NCI-H187 (cell line): ENCODE measurements around the gene TOR1AIP1.
"Not testable (repeated sequence)": the region's sequence is repeated elsewhere in the genome, so short reads cannot be mapped to it uniquely, and the experiment has no call there.

ENCODE experiments used
- DNase-seq, 2 experiments: peaks; one replicate each; lab custom pipeline; 2025; lab: John Stamatoyannopoulos, UW

The TOR1AIP1 gene

GRCh38 chr1:179882253-179883039, at the start of gene TOR1AIP1:
Gene TOR1AIP1, plus strand, starts transcription at chr1:179882285. Its CDS starts 218 bp downstream, at chr1:179882503.
- DNase-seq = peak; percentile 100

DNA sequence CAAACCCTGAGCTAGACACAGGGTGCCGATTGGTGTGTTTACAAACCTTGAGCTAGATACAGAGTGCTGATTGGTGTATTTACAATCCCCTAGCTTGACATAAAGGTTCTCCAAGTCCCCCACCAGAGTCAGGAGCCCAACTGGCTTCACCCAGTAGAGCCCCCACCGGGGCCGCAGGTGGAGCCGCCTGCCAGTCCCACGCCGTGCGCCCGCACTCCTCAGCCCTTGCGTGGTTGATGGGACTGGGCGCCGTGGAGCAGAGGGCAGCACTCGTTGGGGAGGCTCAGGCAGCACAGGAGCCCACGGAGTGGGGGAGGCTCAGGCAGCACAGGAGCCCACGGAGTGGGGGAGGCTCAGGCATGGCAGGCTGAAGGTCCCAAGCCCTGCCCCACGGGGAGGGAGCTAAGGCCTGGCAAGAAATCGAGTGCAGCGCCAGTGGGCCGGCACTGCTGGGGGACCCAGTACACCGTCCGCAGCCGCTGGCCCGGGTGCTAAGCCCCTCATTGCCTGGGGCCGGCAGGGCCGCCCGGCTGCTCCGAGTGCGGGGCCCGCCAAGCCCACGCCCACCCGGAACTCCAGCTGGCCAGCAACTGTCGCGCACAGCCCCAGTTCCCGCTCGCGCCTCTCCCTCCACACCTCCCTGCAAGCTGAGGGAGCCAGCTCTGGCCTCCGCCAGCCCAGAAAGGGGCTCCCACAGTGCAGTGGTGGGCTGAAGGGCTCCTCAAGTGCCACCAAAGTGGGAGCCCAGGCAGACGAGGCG, 45.2 kb upstream of the TOR1AIP1 start:
- not testable (repeated sequence) for DNase-seq

GRCh38 chr1:179840107-179840506, 42.0 kb upstream of the TOR1AIP1 start:
- DNase-seq = no peak

GRCh38 chr1:179848233-179848632, 33.9 kb upstream of the TOR1AIP1 start:
- DNase-seq = no peak

DNA sequence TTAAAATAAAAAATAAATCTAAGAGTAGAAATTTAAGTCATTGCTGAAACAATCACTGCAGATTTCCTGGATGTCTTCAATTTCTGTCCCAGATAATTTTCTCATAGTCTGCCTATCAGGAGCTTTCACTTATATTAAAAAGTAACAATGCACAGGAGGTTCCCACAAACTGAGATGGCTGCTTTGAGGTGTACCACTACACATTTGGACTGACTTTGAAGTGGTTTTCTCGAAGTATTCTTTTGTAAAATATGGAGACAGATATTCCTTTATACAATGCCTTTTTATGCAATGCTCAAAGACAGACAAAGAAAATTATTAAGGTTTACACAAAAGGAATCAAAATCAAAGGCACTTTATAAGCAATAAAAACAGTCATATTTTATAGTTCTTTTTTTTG, 29.0 kb upstream of the TOR1AIP1 start:
- DNase-seq = no peak

GRCh38 chr1:179855831-179856230, 26.3 kb upstream of the TOR1AIP1 start:
- DNase-seq = not testable (repeated sequence)

DNA sequence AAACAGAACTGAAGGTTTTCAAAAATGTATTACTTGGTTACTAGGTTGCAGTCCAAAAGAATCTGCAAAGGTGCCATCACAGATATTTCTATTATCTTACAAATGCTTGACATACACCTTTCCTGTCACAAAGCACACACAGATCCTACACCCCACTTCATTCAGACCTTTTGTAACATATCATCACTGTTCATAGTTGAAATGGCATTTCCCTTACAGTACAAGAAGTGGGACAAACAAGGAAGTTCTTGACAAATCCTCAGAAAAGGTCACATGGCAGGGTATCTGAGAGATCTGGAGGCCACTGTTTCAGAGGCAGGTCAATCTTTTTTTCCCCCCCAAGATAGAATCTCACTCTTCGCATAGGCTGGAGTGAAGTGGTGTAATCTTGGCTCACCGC, 25.8 kb upstream of the TOR1AIP1 start:
- no peak for DNase-seq

DNA sequence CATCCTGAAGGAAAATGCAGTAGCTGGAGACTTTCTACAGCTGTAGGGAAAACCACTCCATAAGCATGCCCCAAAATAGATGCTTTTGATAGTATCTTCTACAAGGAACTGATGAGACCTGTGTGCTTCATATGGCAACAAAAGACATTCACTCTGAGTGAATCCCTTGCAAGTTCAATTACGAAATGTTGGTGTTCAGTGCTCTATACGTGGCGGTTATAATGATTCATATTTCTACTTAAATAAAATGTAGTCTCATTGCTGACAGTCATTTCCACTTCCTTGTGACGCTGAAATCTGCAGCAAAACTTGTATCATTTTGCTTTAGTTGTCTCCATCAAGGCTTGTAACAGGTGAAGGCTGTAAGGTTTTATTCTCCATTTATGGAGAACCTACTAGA, 25.1 kb upstream of the TOR1AIP1 start:
- DNase-seq = no peak

DNA sequence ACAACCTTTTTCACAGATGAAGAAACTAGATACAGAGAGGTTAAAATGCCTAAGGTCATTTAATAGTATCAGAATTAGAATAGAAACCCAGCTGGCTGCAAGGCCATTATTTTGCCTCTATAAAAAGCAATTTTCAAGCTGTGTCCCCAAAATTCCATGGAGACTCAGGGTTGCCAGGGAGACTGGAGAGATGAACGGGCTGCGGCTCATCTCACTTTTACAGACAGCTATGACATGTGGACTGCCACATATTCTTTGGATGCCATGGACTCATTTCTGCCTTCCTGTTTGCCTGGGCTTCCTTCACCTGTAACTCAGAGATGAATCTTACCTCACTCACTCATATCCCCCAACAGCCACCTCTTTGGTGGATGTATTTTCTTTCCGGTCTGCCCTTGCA, 21.4 kb upstream of the TOR1AIP1 start:
- DNase-seq = no peak

DNA sequence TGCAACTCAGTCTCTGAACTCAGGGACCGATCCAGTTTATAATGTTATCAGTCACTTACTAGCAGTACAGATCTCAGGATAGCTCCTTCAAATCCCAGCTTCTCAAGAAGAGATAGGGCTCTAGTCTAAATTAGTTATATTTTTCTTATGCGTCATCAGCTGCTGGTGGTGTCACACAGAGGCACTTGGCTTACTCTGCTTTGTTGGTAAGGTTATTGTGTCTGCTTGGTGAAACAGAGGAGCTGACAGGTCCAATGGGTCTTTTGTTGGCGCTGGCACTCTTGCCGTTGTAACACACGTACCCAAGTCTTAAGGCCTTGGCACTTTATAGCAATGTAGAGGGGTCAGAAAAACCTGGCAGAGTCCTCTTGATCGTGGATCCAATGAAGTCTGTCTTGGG, 16.7 kb upstream of the TOR1AIP1 start:
- DNase-seq = no peak

GRCh38 chr1:179866616-179867015, 15.5 kb upstream of the TOR1AIP1 start:
- no peak for DNase-seq

DNA sequence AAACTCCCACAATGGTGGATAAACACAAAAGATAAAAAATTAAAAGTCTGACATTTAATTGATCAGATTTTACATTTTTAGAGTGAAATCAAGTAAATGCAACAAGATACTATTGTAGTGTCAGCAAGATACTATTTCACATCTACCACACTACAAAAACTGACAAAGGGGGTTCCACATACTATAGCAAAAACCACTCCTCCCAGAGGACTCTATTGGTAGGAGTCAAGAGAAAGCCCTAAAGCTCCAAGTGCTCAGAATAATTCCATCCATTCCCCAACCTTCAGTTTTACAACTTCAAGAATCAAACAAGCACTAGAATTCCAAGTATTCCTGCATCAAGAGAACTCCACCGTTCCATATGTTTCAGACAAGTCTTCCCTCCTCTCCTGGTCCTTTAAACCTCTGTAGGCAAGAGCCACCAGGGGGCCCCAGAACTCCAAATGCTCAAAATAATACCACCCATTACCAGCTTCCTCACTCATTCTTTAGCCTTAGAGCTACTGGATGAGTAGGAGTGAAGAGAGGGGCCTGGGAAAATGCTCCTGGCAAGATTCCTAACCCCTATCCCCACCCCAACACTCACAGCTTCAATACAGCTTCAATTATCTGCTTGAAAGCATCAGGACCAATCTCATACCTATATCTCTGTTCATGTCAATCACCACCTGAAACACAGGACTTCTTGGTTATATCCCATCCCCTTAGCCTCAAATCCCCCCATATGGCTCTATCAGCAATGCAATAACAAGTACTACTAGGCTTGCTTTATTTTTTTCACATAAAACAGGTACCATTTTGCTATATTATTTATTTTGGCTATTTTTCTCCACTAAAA, 14.4 kb upstream of the TOR1AIP1 start:
- DNase-seq = peak in 1 of 2 experiments; percentile 11

DNA sequence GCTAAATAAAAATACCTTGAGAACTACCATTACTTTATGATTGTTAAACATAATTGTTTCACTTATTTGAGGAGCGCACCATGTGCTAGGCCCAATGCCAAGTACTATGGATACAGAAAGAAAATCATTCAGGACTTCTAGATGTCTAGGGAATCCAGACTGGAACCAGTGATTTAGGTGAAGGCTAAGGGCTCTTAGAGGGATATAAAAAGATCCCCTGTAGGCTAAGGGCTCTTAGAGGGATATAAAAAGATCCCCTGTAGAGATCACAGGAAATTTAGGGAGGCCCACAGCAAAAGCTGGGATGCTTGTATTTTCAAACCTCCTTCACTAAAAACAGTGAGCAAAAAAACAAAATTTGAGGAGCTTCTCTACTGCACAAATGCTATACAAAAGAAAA, 11.2 kb upstream of the TOR1AIP1 start:
- DNase-seq = peak; percentile 46 to 49

DNA sequence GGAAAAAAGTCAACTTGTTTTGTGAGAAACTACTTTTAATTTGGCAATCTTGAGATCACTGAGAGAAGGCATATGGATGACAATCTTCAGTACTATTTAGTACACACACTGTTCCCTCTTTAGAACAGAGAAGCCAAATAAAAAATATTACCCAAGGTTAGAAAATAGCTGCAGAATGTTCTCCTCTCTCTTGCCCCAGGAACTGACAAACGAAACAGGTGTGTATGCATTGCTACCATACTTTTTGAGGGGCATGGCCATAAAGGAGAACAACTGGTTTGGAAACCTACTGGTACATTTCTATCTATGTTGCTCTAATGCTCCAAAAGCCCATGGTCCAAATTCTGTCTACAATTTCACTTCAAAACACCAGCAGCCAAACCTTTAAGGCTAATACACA, 10.1 kb upstream of the TOR1AIP1 start:
- no peak for DNase-seq

GRCh38 chr1:179872558-179872957, 9.5 kb upstream of the TOR1AIP1 start:
- DNase-seq = no peak

DNA sequence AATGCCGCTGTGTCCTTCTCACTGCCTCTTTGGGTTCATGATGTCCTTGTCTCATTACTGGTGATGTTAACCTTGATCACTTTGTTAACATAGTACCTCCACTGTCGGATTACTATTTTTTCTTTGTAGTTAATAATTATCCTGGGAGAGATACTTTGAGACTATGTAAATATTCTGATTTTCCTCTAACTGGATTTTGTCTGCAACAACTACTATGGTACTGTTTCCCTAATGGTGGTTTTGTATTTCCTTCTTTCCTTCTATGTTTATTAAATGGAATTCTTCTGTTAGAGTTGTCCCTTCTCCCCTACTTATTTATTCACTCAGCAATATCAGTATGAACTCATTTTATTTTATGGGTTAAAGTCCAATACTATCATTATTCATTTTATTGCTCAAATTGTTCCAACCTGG, 8.6 kb upstream of the TOR1AIP1 start:
- no peak for DNase-seq

DNA sequence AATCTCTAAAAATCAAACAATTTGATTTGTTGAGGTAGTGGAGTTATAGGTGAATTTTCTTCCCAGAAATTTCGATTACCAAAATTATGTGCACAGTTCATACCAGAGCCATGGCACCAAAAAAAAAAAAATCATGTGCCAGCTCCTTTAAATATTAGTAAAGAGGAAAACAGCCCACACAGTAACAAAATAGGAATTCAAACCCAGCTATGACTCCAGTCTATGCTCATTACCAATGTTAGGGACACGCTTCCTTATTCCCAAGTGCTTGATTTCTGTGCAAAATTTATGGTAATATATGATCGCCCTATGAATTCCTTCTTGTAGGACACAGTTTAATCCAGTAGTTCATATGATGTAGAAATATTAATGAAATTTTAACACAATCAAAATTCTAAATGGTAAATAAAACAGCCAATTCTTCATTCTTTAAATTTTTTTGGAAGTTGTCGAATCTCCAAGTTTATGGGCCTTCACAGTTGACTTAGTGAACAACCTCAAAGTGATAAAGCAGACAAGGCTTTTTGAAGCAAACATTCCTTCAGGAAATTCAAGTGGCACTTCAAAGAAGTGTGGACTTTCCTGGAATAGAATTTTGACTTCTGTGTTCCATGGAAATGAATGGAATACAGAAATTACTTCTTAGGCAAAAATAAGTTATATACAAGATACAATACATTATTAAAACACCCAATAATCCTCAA, 6.3 kb upstream of the TOR1AIP1 start:
- DNase-seq = no peak

GRCh38 chr1:179876300-179876715, 5.8 kb upstream of the TOR1AIP1 start:
- no peak for DNase-seq

DNA sequence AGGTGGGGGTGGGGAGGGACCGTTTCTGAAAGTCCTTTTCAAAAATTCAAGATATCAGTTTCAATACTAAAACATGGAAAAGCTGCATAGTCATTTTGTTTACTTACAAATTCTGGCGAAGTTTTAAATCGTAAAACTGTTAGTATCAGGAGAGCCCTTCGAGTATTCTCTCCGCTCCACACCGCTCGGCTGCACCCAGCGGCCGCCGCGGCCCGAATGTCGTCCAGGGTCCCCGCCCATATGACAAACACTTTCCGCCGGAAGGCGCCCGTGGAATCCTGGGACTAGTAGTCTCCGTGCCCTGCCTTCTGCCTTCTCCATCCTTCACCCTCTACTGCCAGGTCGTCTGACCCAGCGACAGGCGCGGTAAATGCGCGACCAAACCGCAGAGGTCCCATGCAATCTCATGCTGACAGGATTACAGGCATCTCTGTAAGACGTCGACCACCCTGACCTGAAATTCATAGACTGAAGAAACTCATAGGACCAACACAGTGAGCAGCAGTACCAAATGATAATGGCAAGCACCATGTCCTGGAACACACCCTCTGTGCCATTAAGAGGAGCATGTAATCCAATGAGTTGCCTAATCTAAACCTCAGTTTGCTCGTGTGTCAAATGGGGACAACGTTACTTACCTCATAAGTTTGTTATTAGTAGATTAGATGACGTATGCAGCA, 4.4 kb upstream of the TOR1AIP1 start, which contains the start of gene TOR1AIP2:
TOR1AIP2 (minus strand) TSS at position 218 of the 680 bp plus-strand sequence. CDS start 25,138 bp downstream, outside the sequence.
- peak; percentile 85 to 91 for DNase-seq

- no peak for DNase-seq
Observed at GRCh38 chr1:179879797-179880196, 2.3 kb upstream of the TOR1AIP1 start.
